ENCODE results near the gene OXSR1. TPM values are rescaled to one million over a fixed set of nuclear protein-coding genes. Genes with fewer than 3 reads are reported as not detected.
"Not testable (repeated sequence)": the region's sequence is repeated elsewhere in the genome, so short reads cannot be mapped to it uniquely, and the experiment has no call there.

OXSR1 gene
- total and polyA plus RNA-seq, 2 experiments from 2014 or later: 20.6 to 34.1 TPM

DNA sequence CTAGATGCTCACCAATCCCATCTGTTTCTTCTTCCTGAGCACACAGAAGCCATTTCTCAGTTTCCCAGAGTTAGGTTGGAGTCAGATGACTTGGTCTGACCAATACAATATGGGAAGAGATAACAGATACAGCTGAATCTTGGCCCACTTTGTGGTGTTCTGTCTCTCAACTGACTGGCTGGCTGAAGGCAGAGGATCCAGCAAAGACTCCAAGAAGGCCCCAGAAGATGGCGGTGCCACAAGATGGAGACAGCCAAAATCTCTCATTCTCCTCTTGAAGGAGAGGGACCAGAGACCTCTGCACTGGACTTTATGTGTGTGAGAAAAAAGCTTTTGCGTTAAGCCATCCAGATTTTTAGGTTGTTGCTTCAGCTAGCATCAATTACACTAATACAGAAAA lies 8.2 kb upstream of the OXSR1 start:
- Histone ChIP-seq H3K27ac (no peak overlapping the region), H3K4me1 (ENCODE audit: low read depth) (no peaks in the 10 kb centered on the region), H3K9me3 (ENCODE audit: low read depth) (no peaks in the 10 kb centered on the region), H3K27me3 (no peaks in the 10 kb centered on the region), H3K4me3 (no peak overlapping the region), H3K36me3 (no peaks in the 10 kb centered on the region)
- DNase-seq (ENCODE audit: low read depth in 1 of 2, low spot score in 1 of 2): no peak
- TF ChIP-seq, protein P1, sequence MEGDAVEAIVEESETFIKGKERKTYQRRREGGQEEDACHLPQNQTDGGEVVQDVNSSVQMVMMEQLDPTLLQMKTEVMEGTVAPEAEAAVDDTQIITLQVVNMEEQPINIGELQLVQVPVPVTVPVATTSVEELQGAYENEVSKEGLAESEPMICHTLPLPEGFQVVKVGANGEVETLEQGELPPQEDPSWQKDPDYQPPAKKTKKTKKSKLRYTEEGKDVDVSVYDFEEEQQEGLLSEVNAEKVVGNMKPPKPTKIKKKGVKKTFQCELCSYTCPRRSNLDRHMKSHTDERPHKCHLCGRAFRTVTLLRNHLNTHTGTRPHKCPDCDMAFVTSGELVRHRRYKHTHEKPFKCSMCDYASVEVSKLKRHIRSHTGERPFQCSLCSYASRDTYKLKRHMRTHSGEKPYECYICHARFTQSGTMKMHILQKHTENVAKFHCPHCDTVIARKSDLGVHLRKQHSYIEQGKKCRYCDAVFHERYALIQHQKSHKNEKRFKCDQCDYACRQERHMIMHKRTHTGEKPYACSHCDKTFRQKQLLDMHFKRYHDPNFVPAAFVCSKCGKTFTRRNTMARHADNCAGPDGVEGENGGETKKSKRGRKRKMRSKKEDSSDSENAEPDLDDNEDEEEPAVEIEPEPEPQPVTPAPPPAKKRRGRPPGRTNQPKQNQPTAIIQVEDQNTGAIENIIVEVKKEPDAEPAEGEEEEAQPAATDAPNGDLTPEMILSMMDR (IDR thresholded peaks at IDR 0.05; ENCODE audit: low read depth, low read length): no peak

DNA sequence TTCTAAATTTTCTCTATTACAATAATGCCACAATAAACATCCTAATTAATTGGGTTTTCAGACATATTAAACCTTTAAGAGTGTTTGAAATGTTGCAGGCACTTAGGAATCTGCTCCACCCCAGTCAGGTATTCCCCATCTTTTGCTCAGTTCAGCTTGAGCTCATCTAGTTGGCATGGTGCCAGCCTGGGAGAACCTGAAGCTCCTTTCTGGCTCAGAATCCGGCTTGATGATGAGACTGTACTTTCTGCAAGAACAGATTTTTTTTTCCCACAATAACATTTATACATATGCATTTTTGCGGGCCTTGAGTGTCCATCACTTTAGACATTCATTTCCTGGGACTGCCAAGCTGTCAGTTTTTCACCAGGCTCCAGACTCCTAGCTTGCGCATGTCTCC lies 7.7 kb upstream of the OXSR1 start:
- DNase-seq (ENCODE audit: low read depth in 1 of 2, low spot score in 1 of 2): peak in 1 of 2 donors; percentile 28
- no peaks in the 10 kb centered on the region for H3K36me3 ChIP-seq

DNA sequence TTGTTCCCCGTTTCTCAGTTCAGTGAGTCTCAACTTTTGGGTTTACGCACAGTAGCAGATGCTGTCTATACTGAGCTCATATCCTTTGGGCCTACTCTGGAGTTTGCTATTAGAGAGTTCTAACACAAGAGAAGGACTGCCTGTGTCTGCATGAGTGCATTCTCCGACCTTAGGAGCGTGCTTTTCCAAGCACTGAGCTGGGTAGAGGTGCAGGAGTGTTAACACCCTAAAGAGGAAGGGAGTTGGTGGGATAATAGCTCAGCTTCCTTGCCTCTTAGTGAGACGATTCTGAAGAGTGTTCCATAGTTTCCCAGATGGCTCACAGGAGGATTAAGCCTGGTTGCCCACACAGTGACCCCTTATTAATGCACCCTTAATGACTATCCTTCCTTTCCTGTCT lies 6.9 kb upstream of the OXSR1 start:
- Histone ChIP-seq H3K4me1 (ENCODE audit: low read depth) (no peaks in the 10 kb centered on the region), H3K27me3 (no peaks in the 10 kb centered on the region), H3K9me3 (ENCODE audit: low read depth) (no peaks in the 10 kb centered on the region), H3K4me3 (no peak overlapping the region), H3K27ac (no peak overlapping the region), H3K36me3 (no peaks in the 10 kb centered on the region)
- no peak for DNase-seq (ENCODE audit: low read depth in 1 of 2, low spot score in 1 of 2)
- TF ChIP-seq, protein P1 (IDR thresholded peaks at IDR 0.05; ENCODE audit: low read depth, low read length): no peak

More for the DNA sequence above, 7.7 kb upstream of the OXSR1 start:
- no peak overlapping the region for H3K4me3 ChIP-seq
- no peaks in the 10 kb centered on the region for H3K4me1 ChIP-seq (ENCODE audit: low read depth)
- no peaks in the 10 kb centered on the region for H3K9me3 ChIP-seq (ENCODE audit: low read depth)
- H3K27ac ChIP-seq: no peak overlapping the region
- no peaks in the 10 kb centered on the region for H3K27me3 ChIP-seq
- TF ChIP-seq, protein P1 (IDR thresholded peaks at IDR 0.05; ENCODE audit: low read depth, low read length): no peak

DNA sequence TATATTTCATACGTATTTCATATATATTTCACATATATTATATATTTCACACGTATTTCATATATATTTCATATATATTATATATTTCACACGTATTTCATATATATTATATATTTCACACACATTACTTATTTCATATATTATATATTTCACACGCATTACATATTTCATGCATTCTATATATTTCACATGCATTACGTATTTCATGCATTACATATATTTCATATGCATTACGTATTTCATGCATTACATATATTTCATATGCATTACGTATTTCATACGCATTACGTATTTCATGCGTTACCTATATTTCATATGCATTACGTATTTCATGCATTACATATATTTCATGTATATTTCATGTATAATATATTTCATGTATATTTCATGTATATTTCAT lies 4.6 kb upstream of the OXSR1 start:
- not testable (repeated sequence) for H3K27me3 ChIP-seq; H3K4me3 ChIP-seq; DNase-seq (ENCODE audit: low read depth in 1 of 2, low spot score in 1 of 2)

DNA sequence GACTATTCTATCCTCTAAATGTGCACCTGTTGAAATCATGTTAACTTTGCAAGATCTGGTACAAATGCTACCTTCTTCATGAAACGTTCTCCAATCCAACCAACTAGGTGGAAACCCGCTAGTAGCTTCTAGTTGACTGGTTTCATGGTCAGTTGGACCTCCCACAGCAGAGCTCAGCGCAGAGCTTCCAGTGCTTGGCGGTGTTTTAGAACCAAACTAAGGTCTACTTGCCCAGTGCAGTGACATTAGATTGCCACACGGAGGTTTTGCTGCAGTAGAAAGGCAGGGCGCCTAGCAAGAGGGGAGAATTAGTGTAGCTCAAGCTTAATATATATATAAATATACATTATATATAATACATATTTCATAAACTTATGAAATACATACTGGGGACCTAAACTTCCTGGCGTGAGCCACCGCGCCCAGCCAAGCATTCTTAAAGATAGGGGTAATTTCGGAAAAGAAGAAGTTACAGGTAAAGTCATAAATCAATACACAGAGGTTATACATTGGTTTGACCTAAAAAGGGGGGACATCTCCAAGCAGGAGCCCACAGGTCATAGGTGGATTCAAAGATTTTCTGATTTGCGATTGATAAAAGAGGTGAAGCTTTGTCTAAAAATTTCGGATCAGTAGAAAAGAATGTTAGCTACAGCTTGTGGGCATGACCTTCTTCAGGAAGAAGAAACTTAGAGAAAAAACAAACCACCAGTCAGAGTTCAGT lies 2.1 kb upstream of the OXSR1 start:
- DNase-seq (ENCODE audit: low read depth in 1 of 2, low spot score in 1 of 2): no peak
- no peak overlapping the region for H3K4me3 ChIP-seq

More for the DNA sequence above, 4.6 kb upstream of the OXSR1 start:
- not testable (repeated sequence) for H3K4me1 ChIP-seq (ENCODE audit: low read depth); H3K27ac ChIP-seq; H3K36me3 ChIP-seq; H3K9me3 ChIP-seq (ENCODE audit: low read depth)

More for the DNA sequence above, 2.1 kb upstream of the OXSR1 start:
- Histone ChIP-seq H3K9me3 (ENCODE audit: low read depth) (no peaks in the 10 kb centered on the region), H3K27ac (no peak overlapping the region), H3K36me3 (no peaks in the 10 kb centered on the region), H3K4me1 (ENCODE audit: low read depth) (no peaks in the 10 kb centered on the region), H3K27me3 (no peaks in the 10 kb centered on the region)
- TF ChIP-seq, protein P1 (IDR thresholded peaks at IDR 0.05; ENCODE audit: low read depth, low read length): no peak

All from cardiac muscle cell (in vitro differentiated cells and primary cell).